OCI-LY1 (cell line): ENCODE measurements around the gene SLU7.

Experiments used
- CTCF ChIP-seq: fragments of 200-600 bp; sonication (generic), shearing (Covaris generic); IDR thresholded peaks from 2 replicates; pipeline ENCODE4 v1.5.1; 2017; ENCODE audit warnings: mild to moderate bottlenecking, antibody characterized with exemption, low read length, moderate library complexity, mixed read lengths
- EZH2 ChIP-seq: fragments of 200-600 bp; sonication (generic), shearing (Covaris generic); IDR thresholded peaks from 2 replicates; pipeline ENCODE4 v1.8.0; 2017; ENCODE audit warnings: borderline replicate concordance, mixed run types, mild to moderate bottlenecking, antibody characterized with exemption, low read length, moderate library complexity, mixed read lengths

DNA sequence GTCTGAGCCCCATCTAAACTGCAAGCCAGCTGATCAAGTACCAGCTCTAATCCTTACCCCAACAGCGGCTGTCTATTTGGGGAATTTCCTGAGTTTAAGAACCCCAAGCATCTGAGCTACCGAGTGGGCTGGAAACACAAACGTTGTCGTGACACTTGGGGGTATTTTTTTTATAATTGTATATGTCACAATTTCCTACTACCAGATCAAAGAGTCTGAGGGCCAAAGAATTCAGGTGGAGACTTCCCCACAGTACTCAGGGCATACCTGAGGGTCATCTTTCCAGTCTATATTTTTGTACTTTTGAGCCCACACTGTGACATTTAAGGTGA lies 45.6 kb upstream of the SLU7 start:
- TF ChIP-seq CTCF (no peak), EZH2 (no peak)
